GM19438 (cell line): ENCODE measurements around the gene PHEX.

ENCODE experiments used
- ATAC-seq: cut with Tn5 transposase; IDR thresholded peaks from one replicate; pipeline ENCODE4 v1.9.1; 2021; ENCODE audit warnings: low read depth; ENCODE audit not compliant: unreplicated experiment

PHEX gene

GRCh38 chrX:22095856-22096255, 63.7 kb downstream of the PHEX start:
- no peak for ATAC-seq

GRCh38 chrX:22097012-22097694, 65.0 kb downstream of the PHEX start:
- ATAC-seq, result no peak

GRCh38 chrX:22105231-22105630, 73.1 kb downstream of the PHEX start:
- no peak for ATAC-seq

GRCh38 chrX:22105971-22106370, 73.8 kb downstream of the PHEX start:
- no peak for ATAC-seq

- no peak for ATAC-seq
Measured at GRCh38 chrX:22109442-22109841, 77.3 kb downstream of the PHEX start.

GRCh38 chrX:22110729-22111494, 78.8 kb downstream of the PHEX start:
- ATAC-seq, result no peak

- ATAC-seq, result no peak
Measured at GRCh38 chrX:22116605-22117546, 84.8 kb downstream of the PHEX start.

- no peak for ATAC-seq
Measured at GRCh38 chrX:22117633-22118032, 85.5 kb downstream of the PHEX start.

GRCh38 chrX:22118161-22118830, 86.2 kb downstream of the PHEX start:
- ATAC-seq, result no peak

- no peak for ATAC-seq
Measured at GRCh38 chrX:22121161-22121560, 89.0 kb downstream of the PHEX start.

GRCh38 chrX:22122510-22122909, 90.4 kb downstream of the PHEX start:
- ATAC-seq, result no peak

- ATAC-seq, result no peak
Measured at GRCh38 chrX:22124098-22124497, 92.0 kb downstream of the PHEX start.

- ATAC-seq, result no peak
Measured at GRCh38 chrX:22125481-22125880, 93.4 kb downstream of the PHEX start.

GRCh38 chrX:22126327-22126726, 94.2 kb downstream of the PHEX start:
- ATAC-seq, result no peak

- ATAC-seq, result no peak
Measured at GRCh38 chrX:22128961-22129360, 96.8 kb downstream of the PHEX start.

GRCh38 chrX:22134681-22135080, 102.6 kb downstream of the PHEX start:
- no peak for ATAC-seq

- ATAC-seq, result no peak
Measured at GRCh38 chrX:22135171-22135711, 103.1 kb downstream of the PHEX start.

GRCh38 chrX:22135994-22136684, 104.0 kb downstream of the PHEX start:
- no peak for ATAC-seq

GRCh38 chrX:22136711-22137110, 104.6 kb downstream of the PHEX start:
- ATAC-seq, result no peak

- no peak for ATAC-seq
Measured at GRCh38 chrX:22139822-22140221, 107.7 kb downstream of the PHEX start.
